Upper lobe of right lung (tissue), 1 donor: ENCODE measurements around the gene CEP295NL. TPM values are rescaled to one million over a fixed set of nuclear protein-coding genes. Genes with fewer than 3 reads are reported as not detected.

Source experiments
- ATAC-seq: fragments of 200-7000 bp; cut with Tn5 transposase; one replicate; pipeline ENCODE4 v1.9.1; 2020; ENCODE audit warnings: mild to moderate bottlenecking, moderate library complexity
- DNase-seq: peaks from one replicate; pipeline ENCODE4 v3.0.0-alpha.2; 2020
- H3K27ac ChIP-seq: fragments of 200-600 bp; one replicate; pipeline ENCODE4 v1.8.0; 2022
- H3K27me3 ChIP-seq: fragments of 200-600 bp; one replicate; pipeline ENCODE4 v1.8.0; 2022; ENCODE audit warnings: mild to moderate bottlenecking
- H3K36me3 ChIP-seq: fragments of 200-600 bp; one replicate; pipeline ENCODE4 v1.8.0; 2022
- H3K4me1 ChIP-seq: fragments of 200-600 bp; one replicate; pipeline ENCODE4 v1.8.0; 2022
- H3K4me3 ChIP-seq: fragments of 200-600 bp; one replicate; pipeline ENCODE4 v1.8.0; 2022; ENCODE audit warnings: mild to moderate bottlenecking
- H3K9me3 ChIP-seq: fragments of 200-600 bp; one replicate; pipeline ENCODE4 v1.8.0; 2022
- CTCF ChIP-seq: fragments of 200-600 bp; IDR thresholded peaks from one replicate; pipeline ENCODE4 v1.8.0; 2022; ENCODE audit warnings: antibody characterized with exemption
- intact Hi-C: fragments of 100-400 bp; cut with DNase I; formaldehyde crosslinking; loops from one replicate; pipeline ENCODE4 v1.11.0; 2022
- long read RNA-seq: library from polyadenylated mRNA; unstranded; transcript quantifications from one replicate; pipeline ENCODE4 v2.0.0, GENCODE V29; 2021
- total RNA-seq: library from RNA; stranded (reverse); fragmentation: NEBNext Ultra II Directional; extraction: Animal tissue kit (Norgen Biotek cat#: 25700); gene quantifications from one replicate; pipeline ENCODE4 v1.2.1, GENCODE V29; 2021
- donor health status: DM: no; HTN: yes; CAD: no; lungs with severe emphysema.

Gene CEP295NL, protein sequence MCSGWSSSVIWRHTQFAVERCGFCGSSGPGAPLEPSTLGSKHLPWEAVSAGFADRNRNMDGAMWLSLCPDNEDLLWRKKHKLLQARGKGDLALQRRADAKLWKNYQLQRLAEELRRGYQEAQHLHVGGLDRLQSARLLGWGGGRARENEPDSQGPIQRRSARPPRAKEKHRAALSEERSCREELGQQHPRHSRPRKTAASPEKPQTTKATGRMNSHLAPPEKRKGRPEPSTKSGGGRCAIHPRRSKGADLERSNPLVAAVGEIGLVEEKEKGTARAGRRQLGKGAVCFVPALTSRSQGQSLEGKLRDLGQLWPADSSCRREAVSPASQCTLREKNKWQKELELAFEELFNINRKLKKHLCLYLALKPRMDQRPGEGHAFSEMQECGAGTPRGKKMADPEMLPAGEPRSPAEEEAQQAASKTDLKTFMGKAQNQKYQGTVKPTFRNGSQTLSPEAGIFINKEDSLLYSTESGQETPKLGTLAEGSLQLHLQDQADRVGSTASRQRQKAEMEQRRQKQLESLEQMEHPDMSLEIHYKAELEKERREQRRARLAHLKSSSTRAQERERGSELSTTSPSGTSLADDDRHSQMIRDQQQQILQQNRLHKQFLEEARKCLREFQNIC
- total RNA-seq, result 4.2 TPM
- long read RNA-seq, partial matches to known transcripts, result 0 of 1 reads
- long read RNA-seq, other reads (novel, unspliced or antisense), result 1 of 1 reads

DNA sequence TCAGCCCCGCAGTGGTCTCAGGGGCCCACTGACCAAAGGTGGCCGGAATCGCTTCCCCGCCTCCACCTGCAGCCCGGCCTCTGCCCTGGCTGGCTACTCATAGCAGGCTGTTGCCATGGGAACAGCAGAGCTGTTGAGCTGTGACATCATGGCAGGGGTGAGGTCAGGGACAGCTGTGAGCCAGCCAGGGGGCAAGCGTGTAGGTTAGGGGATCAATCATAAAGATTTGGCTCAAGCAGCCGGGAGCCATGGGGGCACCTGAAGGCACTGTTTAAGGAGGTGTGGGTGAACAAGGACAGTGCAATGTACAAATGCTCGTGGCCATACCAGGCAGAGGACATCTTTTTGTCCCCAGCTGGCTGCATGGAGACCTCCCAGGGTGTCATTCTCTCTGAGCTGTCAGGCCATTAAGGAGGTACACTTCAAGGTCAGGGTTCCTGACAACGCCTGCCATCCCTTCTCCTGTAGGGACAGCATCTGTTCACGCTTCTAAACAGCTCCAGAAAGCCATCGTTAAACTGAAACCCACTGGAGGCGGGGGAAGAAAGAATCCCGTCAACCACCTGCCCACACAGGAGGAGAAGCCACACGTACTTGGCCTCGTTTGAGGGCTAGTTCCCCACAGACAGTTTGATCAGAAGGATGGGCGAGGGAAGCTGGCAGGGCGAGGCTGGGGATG lies at the start of gene CEP295NL:
CEP295NL (minus strand) TSS at position 101 of the 679 bp plus-strand sequence. CDS start 1,373 bp downstream, outside the sequence.
- TF ChIP-seq CTCF, result no peak
- intact Hi-C loops, result no loop called here
- no peaks in the 10 kb centered on the region for H3K9me3 ChIP-seq
- no peak within 1 kb of the TSS for H3K4me3 ChIP-seq
- H3K27me3 ChIP-seq, result no peaks in the 10 kb centered on the region
- H3K27ac ChIP-seq, result no peak within 1 kb of the TSS
- ATAC-seq (no peak), DNase-seq (no peak)
- peaks cover 13% of the 10 kb centered on the region for H3K36me3 ChIP-seq
- peaks cover 14% of the 10 kb centered on the region for H3K4me1 ChIP-seq

GRCh38 chr17:78952706-78953105 lies 49.7 kb upstream of the CEP295NL start:
- DNase-seq, result no peak
- intact Hi-C loops, result no loop called here
- H3K4me1 ChIP-seq, result no peaks in the 10 kb centered on the region
- H3K27me3 ChIP-seq, result no peaks in the 10 kb centered on the region
- H3K4me3 ChIP-seq, result no peak overlapping the region
- TF ChIP-seq CTCF, result no peak
- no peak for ATAC-seq
- H3K9me3 ChIP-seq, result no peaks in the 10 kb centered on the region
- no peaks in the 10 kb centered on the region for H3K36me3 ChIP-seq
- no peak overlapping the region for H3K27ac ChIP-seq

- Histone ChIP-seq H3K27me3 (no peaks in the 10 kb centered on the region), H3K9me3 (no peaks in the 10 kb centered on the region), H3K4me3 (no peak overlapping the region), H3K36me3 (no peaks in the 10 kb centered on the region), H3K27ac (no peak overlapping the region), H3K4me1 (no peaks in the 10 kb centered on the region)
- intact Hi-C loops, result no loop called here
- DNase-seq, result no peak
- no peak for TF ChIP-seq CTCF
- ATAC-seq, result peak; percentile 24
Measured at GRCh38 chr17:78951967-78952551, 49.1 kb upstream of the CEP295NL start.

GRCh38 chr17:78950870-78951269 lies 47.9 kb upstream of the CEP295NL start:
- Histone ChIP-seq H3K4me3 (no peak overlapping the region), H3K9me3 (no peaks in the 10 kb centered on the region), H3K4me1 (no peaks in the 10 kb centered on the region), H3K27ac (no peak overlapping the region), H3K27me3 (no peaks in the 10 kb centered on the region), H3K36me3 (no peaks in the 10 kb centered on the region)
- intact Hi-C loops, result no loop called here
- no peak for DNase-seq
- no peak for TF ChIP-seq CTCF
- ATAC-seq, result no peak

DNA sequence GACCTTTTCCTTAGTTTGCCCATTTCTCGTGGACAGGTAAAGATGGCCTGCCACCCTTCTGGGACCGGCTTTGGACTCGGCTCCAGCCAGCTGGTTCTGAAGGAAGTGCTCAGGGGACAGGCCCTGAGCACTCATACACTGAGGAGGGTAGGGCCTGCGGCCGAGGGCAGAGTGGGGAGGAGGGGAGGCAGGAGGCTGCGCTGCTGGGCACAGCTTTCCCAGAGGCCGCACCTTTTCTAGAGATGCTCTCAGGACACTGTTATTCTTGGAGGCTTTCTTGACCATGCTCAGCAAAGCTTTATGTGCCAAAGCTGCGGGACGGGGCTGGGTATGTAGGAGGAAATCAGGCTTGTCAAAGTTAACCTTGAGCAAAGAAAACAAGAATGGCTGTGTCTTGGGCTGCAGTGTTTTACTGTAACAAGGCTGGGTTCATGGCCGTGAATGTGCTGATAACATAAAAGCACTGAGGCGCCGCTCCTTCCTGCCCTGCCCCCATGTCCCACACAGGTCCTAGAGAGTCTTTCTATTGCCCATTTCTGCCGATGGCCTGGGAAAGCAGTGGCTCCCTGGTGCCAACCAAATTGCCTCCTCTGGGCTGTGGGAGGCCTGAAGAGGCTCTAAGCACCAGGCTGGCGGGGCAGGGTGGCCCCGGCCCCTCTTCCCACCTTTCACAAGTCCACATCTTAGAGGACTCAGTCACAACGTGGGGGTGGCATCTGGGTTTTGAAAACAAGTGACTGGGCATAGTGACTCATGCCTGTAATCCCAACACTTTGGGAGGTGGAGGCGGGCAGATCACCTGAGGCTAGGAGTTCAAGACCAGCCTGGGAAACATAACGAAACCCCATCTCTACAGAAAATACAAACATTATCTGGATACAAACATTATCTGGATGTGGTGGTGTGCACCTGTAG lies 44.5 kb upstream of the CEP295NL start:
- no peak overlapping the region for H3K4me3 ChIP-seq
- ATAC-seq (peak; percentile 66), DNase-seq (no peak)
- H3K27ac ChIP-seq, result no peak overlapping the region
- no peaks in the 10 kb centered on the region for H3K4me1 ChIP-seq
- H3K27me3 ChIP-seq, result no peaks in the 10 kb centered on the region
- TF ChIP-seq CTCF, result no peak
- H3K9me3 ChIP-seq, result no peaks in the 10 kb centered on the region
- intact Hi-C loops, result no loop called here
- H3K36me3 ChIP-seq, result no peaks in the 10 kb centered on the region
